ENCODE measurements around the gene OR14A16. TPM values are rescaled to one million over a fixed set of nuclear protein-coding genes. Genes with fewer than 3 reads are reported as not detected.

OR14A16 gene
- total RNA-seq, 4 donors from 2014 or later = not detected

- H3K27me3 ChIP-seq = no peaks in the 10 kb centered on the region
- H3K4me1 ChIP-seq = no peaks in the 10 kb centered on the region
- no peak for TF ChIP-seq CTCF (IDR thresholded peaks at IDR 0.05)
- no peak for TF ChIP-seq POLR2A (IDR thresholded peaks at IDR 0.05)
- no peak for DNase-seq
- intact Hi-C loops (cut with DNase I; ENCODE audit: low total_unique reads) = no loop called here
- no peaks in the 10 kb centered on the region for H3K9me3 ChIP-seq
- H3K27ac ChIP-seq = no peak overlapping the region
- H3K36me3 ChIP-seq = no peaks in the 10 kb centered on the region
- no peak overlapping the region for H3K4me3 ChIP-seq
Observed at GRCh38 chr1:247833601-247834000, 9.7 kb upstream of the OR14A16 start.

GRCh38 chr1:247829656-247830055, 5.7 kb upstream of the OR14A16 start:
- Histone ChIP-seq H3K27ac (no peak overlapping the region), H3K4me3 (no peak overlapping the region), H3K9me3 (no peaks in the 10 kb centered on the region), H3K27me3 (no peaks in the 10 kb centered on the region), H3K4me1 (no peaks in the 10 kb centered on the region), H3K36me3 (no peaks in the 10 kb centered on the region)
- no peak for DNase-seq
- no peak for TF ChIP-seq CTCF (IDR thresholded peaks at IDR 0.05)
- intact Hi-C loops (cut with DNase I; ENCODE audit: low total_unique reads) = no loop called here

- Histone ChIP-seq H3K27me3 (no peaks in the 10 kb centered on the region), H3K9me3 (no peaks in the 10 kb centered on the region), H3K36me3 (no peaks in the 10 kb centered on the region), H3K4me1 (no peaks in the 10 kb centered on the region), H3K27ac (no peak overlapping the region), H3K4me3 (no peak overlapping the region)
- no peak for TF ChIP-seq POLR2A (IDR thresholded peaks at IDR 0.05)
- no peak for TF ChIP-seq CTCF (IDR thresholded peaks at IDR 0.05)
- DNase-seq = no peak
- intact Hi-C loops (cut with DNase I; ENCODE audit: low total_unique reads) = no loop called here
Observed at GRCh38 chr1:247825362-247825761, 1.4 kb upstream of the OR14A16 start.

- no peak for TF ChIP-seq POLR2A (IDR thresholded peaks at IDR 0.05)
- no peak for TF ChIP-seq CTCF (IDR thresholded peaks at IDR 0.05)
- Histone ChIP-seq H3K27me3 (no peaks in the 10 kb centered on the region), H3K9me3 (no peaks in the 10 kb centered on the region), H3K4me1 (no peaks in the 10 kb centered on the region), H3K27ac (no peak overlapping the region), H3K4me3 (no peak overlapping the region), H3K36me3 (no peaks in the 10 kb centered on the region)
- intact Hi-C loops (cut with DNase I; ENCODE audit: low total_unique reads) = no loop called here
- DNase-seq = no peak
Observed at GRCh38 chr1:247822060-247822459, 1.9 kb downstream of the OR14A16 start.

GRCh38 chr1:247812637-247813036, 11.3 kb downstream of the OR14A16 start:
- Histone ChIP-seq H3K9me3 (no peaks in the 10 kb centered on the region), H3K36me3 (no peaks in the 10 kb centered on the region), H3K4me1 (no peaks in the 10 kb centered on the region), H3K4me3 (no peak overlapping the region), H3K27me3 (no peaks in the 10 kb centered on the region), H3K27ac (no peak overlapping the region)
- TF ChIP-seq POLR2A (IDR thresholded peaks at IDR 0.05) (no peak), CTCF (IDR thresholded peaks at IDR 0.05) (no peak)
- no peak for DNase-seq
- intact Hi-C loops (cut with DNase I; ENCODE audit: low total_unique reads) = no loop called here
